HEK293T (cell line): ENCODE results near the gene PLEKHG4.

Experiments used
- CTBP1 ChIP-seq: fragments of 450-650 bp; IDR thresholded peaks from 2 replicates; pipeline ENCODE4 v1.6.1; 2016; ENCODE audit warnings: borderline replicate concordance
- ELF4 ChIP-seq: fragments of 450-650 bp; IDR thresholded peaks from 2 replicates; pipeline ENCODE4 v1.6.1; 2017; ENCODE audit warnings: antibody characterized with exemption
- FOXK2 ChIP-seq: fragments of 450-650 bp; IDR thresholded peaks from 2 replicates; pipeline ENCODE4 v1.6.1; 2016; ENCODE audit warnings: mild to moderate bottlenecking
- NFRKB ChIP-seq: fragments of 450-650 bp; IDR thresholded peaks from 2 replicates; pipeline ENCODE4 v1.6.1; 2016; ENCODE audit warnings: mild to moderate bottlenecking, moderate library complexity
- SP1 ChIP-seq: fragments of 450-650 bp; IDR thresholded peaks from 2 replicates; pipeline ENCODE4 v1.6.1; 2017
- SUZ12 ChIP-seq: fragments of 450-650 bp; IDR thresholded peaks from 2 replicates; pipeline ENCODE4 v1.6.1; 2016; ENCODE audit warnings: mild to moderate bottlenecking

DNA sequence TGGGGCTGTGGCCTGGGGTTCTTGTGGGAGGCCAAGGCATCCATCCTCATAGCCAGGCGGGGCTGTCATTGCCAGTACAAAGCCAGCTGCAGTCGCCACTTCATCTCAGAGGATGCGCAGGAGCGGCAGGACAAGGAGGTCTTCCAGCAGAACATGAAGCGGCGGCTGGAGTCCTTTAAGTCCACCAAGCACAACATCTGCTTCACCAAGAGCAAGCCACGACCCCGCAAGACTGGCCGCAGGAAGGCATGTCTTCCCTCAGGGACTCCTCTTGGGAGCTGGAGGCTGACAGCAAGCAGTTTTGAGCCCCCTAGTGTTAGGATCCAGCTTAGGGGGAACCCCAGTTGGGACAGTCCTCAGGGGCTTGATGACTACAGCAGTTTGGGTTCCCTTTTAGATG, 15.1 kb upstream of the PLEKHG4 start:
- TF ChIP-seq SUZ12 (no peak), ELF4 (no peak), NFRKB (no peak), CTBP1 (no peak), SP1 (no peak), FOXK2 (no peak)
